Dedifferentiated amniotic fluid mesenchymal stem cell (primary cell): Measurements from ENCODE around the gene ITGB5.
A peak's percentile ranks its signal among the peaks of the same experiment; 100 is the strongest.
"Not testable (repeated sequence)": the region's sequence is repeated elsewhere in the genome, so short reads cannot be mapped to it uniquely, and the experiment has no call there.

Experiments used
- DNase-seq: peaks from one replicate; pipeline ENCODE4 v3.0.0-alpha.2; 2016; ENCODE audit errors: extremely low spot score

ITGB5 gene

DNA sequence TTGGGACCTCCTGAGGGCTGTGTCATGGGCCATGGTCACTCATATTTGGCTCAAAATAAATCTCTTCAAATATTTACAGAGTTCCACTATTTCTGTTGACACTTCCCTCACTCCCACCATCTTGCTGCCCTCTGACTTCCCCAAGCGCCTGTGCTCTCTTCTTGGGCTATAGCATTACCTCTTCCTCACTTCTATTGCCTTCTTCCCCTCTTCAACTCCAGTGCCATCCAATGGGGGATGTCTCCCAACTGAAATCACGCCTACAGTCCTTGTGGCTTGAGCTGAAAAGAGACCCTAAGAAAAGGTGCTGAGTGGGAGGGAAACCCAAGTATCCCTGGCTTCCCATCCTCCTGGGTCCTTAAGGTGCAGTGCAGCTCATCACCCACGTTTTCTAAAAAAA, 135.1 kb downstream of the ITGB5 start:
- no peak for DNase-seq

DNA sequence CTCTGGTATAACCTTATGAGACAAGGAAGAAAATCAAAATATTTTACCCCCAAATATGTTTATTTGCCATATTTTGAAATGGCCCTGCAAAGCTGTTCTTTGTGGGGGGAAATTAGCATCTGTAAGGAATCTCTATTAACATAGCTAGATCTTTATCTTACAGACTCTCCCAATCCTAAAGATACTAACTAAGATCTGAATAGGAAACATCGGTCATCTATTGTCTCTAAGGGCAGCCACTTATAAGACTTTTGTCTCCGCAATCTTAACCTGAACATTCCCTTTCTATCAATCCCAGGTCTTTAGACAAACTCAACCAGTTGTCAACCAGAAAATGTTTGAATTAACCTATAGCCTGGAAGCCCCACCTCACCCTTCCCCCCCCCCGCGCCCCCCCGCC, 135.7 kb downstream of the ITGB5 start:
- no peak for DNase-seq

DNA sequence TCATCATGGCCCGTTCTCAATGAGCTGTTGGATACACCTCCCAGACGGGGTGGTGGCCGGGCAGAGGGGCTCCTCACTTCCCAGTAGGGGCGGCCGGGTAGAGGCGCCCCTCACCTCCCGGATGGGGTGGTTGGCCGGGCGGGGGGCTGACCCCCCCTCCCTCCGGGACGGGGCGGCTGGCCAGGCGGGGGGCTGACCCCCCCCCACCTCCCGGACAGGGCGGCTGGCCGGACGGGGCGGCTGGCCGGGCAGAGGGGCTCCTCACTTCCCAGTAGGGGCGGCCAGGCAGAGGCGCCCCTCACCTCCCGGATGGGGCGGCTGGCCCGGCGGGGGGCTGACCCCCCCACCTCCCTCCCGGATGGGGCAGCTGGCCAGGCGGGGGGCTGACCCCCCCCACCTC, 137.3 kb downstream of the ITGB5 start:
- not testable (repeated sequence) for DNase-seq

DNA sequence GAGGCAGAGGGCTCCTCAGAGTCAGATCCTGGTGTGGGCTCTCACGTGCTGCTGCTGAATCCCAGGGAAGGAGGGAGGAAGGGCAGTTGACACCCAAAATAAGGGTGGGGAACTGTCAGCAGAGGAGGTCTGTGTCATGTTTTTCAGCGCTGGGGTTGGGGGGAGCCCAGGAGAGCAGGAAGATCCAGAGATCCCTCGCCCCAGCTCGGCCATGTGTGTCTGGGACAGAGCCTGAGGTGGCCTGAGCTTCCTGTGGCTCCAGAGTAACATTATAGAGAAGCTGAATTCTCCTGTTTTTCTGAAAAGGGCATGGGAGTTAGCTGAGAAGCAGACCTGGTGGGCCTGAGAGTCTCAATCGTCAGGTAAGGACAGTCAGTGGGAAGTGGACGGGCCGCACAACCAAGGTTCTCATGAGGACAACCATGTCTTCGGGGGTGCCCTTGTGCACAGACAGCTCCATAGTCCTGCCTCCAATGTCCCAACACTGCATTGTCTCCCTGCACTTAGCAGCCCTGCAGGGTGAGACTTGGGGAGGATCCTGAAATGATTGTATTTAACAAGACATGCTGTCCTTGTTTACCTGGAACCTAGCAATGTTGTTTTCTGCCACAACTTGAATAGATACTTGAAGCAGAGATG, 138.5 kb downstream of the ITGB5 start:
- DNase-seq, result no peak

DNA sequence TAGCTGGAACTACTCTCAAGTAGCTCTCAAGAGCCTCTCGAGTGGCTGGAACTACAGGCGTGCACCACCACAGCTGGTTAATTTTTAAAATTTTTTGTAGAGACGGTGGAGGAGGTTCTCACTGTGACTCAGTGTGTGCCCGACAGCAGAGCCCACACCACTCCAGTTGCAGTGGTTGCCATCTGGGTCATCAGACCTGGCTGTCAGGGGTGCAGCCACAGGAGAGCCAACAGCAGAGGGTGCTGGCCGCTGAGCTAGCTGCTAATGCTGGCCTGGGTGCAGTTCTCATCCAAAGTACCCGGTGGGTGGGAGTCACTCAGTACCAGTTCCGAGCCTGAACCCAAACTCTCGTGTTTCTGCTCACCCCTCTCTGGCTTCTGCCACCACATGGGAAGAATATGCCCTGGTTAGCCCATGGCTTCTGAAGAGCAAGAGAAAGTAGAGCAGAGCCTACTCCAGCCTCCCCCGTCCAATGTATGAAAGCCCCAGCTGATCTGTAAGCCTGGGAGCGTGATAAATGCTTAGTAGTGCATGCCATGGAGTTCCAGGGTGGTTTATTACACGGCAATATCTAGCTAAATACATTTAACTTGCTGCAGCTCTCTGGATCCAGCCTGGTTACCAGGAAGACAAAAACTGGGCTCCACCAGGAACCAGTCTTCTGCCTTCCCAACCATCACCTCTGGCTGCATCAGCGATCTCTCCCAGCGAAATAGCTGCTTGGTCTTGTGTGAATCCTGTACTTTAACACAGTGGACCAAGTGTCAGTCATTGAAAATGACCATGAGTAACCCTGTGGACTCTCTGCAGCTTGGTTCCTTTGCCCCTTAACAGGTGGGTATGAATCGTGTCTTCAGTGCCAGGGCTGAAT, 139.8 kb downstream of the ITGB5 start:
- no peak for DNase-seq

DNA sequence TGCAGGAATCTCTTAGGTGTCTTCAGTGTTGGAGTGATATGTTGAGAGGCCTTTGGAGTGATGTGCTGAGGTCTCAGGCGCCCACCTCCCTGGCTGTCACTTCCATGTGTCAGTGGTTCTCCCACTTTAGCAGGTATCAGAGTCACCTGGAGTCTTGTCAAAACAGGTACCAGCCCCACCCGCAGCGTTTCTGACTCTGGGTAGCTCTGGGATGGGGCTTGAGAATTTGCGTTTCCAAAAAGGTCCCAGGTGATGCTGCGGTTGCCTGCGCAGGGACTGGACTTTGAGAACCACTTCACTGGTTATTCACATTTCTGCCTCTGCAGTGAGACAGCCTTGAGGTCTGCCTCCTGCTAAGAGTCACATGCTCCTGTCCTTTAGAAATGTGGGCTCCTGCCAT, 141.4 kb downstream of the ITGB5 start:
- no peak for DNase-seq

DNA sequence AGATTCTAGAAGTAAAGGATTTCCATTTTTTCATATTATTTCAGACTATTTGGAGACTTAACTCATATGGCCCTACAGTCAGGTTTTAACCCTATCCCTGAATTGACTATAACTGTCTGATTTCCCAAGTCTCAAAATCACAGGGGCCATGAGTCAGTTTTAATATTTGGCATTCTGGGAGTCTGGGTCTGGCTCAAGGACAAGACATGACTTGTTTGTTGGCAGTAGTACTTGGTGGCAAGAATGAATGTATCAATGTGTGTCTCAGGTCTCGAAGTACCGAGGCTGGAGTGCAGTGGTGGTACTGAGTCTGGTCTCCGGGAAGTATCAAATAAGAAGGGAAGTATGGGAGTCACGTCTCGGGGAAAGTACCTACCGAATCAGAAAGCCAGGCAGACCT, 146.1 kb downstream of the ITGB5 start:
- DNase-seq, result no peak

DNA sequence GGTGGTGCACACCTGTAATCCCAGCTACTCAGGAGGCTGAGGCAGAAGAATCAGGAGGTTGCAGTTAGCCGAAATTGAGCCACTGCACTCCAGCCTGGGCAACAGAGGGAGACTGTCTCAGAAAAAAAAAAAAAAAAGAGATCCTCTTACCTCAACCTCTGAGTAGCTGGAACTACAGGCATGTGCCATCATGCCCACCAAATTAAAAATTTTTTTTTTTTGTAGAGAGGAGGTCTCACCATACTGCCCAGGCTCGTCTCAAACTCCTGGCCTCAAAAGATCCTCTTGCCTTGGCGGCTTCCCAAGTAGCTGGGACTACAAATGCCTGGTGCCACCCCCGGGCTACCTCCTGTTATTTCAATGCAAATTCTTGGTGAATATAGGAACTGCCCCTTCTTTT, 155.4 kb downstream of the ITGB5 start:
- DNase-seq, result no peak

DNA sequence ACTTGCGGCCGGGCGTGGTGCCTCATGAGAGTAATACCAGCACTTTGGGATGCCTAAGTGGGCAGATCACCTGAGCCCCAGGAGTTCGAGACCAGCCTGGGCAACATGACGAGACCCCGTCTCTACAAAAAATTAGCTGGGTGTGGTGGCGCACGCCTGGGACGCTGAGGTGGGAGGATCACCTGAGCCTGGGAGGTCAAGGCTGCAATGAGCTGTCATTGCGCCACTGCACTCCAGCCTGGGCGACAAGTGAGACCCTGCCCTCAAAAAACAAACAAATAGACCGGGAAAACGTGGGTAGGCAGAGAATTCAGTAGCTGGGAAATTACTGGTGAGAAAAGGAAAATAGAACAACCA, 156.2 kb downstream of the ITGB5 start:
- DNase-seq, result no peak

DNA sequence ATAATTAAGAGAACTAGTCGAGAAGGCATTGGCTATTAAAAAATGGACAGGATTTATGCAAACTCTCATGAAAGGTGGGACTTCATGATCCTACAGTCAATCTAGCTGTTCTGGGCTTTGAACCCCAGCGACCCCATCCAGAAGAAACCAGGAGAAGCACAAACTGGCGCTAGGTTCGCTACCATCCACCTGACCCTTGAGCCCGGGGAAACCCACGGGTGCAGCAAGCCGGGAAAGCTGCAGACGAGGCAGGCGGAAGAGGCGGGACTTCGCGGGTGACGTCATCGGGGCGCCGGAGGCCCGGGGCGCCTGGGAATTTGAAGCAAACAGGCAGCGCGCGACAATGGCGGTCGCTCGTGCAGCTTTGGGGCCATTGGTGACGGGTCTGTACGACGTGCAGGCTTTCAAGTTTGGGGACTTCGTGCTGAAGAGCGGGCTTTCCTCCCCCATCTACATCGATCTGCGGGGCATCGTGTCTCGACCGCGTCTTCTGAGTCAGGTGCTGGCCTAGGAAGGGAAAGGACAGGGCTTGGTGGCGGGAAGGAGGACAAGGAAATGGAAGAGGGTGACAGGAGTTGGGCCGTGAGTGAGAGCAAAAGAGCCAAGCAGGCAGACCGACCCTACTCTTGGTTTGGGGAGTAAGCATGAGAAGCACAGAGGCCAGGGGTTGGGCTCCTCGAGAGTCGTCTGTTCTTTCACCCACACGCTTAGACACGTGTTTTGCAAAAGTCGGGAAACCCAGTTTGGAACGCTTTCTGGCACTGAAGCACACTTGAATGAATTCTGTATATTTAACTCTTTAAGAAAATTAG, 156.8 kb downstream of the ITGB5 start, which contains the start of gene UMPS:
Gene UMPS, plus strand, starts transcription at position 324 of the 812 bp plus-strand sequence. Its CDS starts 20 bp downstream, at position 344.
- DNase-seq, result peak; percentile 88

DNA sequence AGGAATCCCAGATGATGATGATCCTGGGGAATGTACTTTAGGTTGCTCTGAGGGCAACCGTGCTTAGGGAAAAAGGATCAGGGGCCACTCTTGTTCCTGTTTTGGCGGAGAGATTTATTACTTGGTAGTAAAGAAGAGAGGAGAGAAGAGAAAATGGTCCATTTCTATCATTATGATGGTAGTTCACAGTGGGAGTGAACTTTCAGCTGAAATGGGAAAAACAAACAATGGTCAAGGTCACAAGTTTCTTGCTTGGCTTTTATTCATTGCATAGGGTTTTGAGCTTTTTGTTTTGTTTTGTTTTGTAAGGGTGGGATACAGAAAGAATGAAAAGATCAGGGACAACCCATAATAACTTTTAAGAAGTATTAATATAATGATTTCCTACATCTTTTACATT, 164.6 kb downstream of the ITGB5 start:
- DNase-seq, result no peak

DNA sequence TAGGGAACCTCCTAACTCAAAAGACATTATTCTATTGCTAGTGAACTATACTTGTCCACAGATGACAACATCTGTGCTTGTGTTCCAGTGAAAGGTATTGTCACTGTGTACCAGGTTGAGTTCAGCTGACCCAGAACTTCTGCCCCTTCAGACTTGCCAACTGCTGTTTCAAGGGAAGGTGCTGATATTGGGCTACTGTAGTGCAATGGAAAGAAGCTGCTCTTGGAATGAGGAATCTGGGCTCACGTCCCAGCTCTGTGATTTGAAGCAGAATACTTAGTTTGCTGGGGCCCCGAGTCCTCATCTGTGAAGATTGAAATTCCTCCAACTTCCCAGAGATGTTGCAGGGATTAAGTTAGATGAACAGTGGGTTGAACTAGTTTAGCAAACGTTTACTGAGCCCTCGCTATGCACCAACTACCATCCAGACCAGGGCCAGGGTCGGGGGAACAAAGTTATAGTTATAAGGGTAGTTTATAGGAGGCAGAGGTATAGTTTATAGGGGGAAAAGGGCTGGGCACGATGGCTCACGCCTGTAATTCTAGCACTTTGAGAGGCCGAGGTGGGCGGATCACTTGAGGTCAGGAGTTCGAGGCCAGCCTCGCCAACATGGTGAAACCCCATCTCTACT, 172.8 kb downstream of the ITGB5 start:
- peak; percentile 34 for DNase-seq
